Urothelium cell line (cell line): Measurements from ENCODE around the gene ATP2B2.
A peak's percentile ranks its signal among the peaks of the same experiment; 100 is the strongest.

Experiments
- DNase-seq: peaks from one replicate; pipeline ENCODE4 v3.0.0; 2011; ENCODE audit warnings: low spot score, mixed read lengths
- FAIRE-seq: peaks from 2 replicates; lab custom pipeline; 2011; peaks lifted over from hg19 to GRCh38; lab: Jason Lieb, UNC

Gene ATP2B2

DNA sequence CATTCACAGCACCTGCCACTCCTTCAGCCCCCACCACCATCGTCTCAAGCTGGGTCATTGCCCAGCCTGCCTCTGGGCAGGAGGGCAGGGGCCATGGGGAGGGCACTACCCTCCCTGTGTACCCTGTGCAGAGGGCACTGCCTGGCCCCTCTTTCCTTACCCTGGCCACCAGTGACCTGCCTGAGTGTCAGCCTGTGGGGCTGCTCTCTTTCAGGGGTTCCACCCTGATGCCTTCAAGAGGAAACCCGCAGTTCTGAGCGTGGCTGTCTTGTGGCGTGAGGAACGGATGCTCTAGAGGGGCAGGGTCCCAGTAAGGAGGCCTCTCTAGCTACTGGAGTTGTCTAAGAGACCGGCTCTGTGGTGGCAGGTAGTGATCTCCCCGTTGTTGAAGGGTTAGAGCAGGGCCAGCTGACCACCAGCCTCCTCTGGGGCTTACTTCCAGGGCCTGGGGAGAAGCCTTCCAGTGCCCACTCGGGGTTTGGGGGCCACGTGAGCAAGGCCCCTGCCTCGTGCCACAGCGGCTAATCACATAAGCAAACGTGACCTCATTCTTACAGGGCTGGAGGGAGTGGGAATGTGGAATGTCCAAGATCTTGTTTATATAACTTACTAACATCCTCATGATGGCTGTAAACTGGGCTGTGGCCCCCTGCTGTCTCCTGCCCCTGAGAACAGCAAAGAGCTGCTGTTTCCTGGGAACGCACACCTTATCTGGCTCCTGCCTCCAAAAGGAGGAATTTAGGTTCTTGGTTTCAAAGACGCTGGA, 153.1 kb downstream of the ATP2B2 start:
- no peak for DNase-seq
- no peak for FAIRE-seq

GRCh38 chr3:10351013-10351735, 154.2 kb downstream of the ATP2B2 start:
- FAIRE-seq (no peak), DNase-seq (no peak)

DNA sequence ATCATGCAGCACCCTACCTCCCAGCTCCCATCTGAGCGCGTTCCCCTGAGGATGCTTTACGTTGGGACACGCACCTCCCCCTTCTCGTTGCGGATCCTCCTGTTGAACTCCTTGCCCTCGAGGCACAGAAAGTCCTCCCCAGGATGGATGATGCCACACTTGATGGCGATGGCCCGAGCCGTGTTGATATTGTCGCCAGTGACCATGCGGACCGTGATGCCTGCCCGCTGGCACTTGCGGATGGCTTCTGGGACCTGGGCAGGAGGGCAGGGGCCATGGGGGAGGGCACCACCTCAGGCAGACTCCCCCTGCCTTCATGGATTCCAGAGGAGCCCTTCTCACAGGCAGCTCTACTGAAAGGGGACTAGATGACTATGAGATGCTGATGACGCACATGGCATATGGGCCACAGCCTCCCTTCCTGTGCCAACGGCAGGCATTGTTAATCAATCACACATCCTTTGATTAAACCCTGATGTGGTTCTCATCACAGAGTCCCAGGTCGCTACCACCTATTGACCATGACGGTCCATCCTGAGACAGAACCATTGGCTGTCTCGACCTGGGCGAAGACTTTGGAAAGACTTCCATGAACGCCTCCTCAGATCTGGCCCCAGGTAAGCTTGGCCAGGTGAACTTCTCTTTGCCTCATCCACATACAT, 154.9 kb downstream of the ATP2B2 start:
- no peak for FAIRE-seq
- DNase-seq = no peak

DNA sequence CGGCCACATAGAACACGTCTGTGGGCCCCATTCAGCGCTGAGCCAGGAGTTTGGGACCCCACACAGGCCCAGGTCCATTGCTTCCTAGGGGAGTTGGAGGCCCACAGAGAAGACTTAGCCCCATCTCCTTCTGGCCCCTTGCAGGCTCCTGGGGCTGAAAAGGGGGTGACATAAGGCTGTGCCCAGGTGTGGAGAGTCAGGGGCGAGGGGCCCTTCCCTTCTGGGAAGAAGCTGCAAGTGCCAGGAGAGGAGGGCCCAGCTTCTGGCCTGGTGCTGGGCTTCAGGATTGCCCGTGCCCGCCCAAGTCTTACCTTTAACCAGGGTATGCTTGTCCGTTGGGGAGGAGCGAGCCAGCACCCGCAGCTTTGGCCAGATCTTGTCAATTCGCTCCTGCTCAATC, 155.6 kb downstream of the ATP2B2 start:
- FAIRE-seq (no peak), DNase-seq (no peak)

DNA sequence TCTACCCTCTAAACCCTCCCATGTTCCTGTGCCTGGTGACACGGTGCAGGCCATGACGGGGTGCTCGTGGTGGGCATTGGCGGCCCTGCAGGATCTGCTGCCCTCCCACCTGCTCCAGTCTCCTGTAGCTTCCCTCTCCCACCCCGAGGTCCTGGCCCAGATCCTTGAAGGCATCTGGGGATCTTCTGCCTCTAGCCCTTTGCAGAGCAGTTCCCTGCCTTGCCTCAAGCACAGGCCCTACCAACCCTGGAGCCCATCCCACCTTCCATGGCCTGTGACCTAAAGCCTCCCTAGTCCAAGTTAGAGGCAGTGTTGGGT, 157.0 kb downstream of the ATP2B2 start:
- FAIRE-seq (no peak), DNase-seq (no peak)

DNA sequence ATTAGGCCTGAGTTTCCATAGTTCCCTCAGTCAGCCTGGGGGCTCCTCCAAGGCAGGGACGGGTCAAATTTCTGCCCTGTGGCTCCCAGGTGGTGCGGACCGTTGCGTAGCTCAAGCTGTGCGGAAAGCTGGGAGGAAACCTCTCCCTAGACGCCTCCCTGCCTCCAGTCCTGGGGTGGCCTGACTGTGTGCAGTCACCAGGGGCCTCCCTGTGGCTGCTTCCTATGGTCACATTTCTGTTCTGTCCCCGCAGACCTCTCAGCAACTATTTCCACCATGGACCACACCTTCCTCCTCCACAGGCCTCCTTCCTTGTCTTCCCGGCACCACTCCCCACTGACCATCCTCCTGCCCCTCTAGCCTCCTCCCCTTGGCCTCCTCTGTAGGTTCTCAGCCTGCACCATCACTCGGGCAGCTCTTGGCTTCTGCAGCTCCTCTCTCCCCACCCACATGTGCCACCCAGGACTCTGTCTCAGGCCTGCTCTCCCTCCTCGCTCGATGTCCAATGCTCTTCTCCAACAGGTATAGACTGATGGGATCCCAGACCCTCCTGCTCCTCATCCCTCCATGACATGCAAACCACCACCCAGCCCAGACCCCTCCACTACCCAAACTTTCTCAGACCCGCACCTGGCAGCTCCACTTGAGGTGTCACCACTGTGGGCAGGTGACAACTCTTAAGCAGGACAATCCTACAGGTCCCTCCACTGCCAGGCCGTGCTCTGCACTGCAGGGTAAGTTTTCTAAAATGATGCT, 157.6 kb downstream of the ATP2B2 start:
- peak; percentile 17 for FAIRE-seq
- DNase-seq = no peak

DNA sequence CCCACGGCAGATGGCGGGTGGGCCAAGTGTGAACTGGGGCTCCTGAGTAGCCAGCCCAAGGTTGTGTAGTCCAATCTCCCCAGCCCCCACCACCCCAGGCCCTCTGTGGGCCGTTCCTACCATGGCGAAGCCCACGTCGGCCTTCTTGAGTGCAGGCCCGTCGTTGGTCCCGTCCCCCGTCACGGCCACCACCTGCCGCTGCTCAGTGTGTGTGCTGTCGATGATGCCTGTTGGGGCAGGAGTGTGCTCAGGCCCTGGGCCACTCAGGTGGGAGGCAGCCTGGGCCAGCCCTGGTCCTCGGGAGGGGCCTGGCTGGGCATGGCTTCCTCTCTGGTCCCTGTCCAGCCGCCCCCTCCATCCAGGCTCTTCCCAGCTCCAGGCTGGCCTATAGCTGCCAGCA, 159.5 kb downstream of the ATP2B2 start:
- peak; percentile 55 for FAIRE-seq
- no peak for DNase-seq

DNA sequence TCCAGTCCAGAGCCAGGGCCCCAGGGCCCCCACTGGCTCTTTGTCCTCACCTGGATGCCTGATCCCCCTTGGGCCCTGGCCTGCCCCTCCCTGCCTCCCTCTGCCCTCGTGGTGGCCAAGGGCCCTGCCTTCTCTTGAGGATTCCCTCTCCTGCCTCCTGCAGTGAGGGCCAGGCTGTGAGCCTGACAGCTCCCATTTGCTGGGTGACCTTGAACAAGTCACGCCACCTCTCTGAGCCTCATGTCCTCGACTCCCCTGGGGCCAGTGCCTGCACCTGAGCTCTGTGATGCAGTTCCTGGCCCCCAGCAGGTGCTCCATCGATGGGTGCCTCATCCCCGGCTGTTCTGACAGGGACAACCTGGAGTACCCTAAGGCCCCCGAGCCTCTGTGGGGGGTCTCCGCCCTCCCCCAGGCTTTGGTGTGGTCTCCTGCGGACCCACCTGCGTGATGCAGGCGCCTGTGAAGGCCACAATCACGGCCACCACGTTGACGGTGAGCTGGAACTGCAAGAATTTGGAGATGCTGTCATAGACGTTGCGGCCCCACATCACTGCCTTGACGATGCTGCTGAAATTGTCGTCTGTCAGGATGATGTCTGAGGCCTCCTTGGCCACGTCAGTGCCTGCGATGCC, 160.3 kb downstream of the ATP2B2 start:
- DNase-seq = no peak
- FAIRE-seq = no peak

DNA sequence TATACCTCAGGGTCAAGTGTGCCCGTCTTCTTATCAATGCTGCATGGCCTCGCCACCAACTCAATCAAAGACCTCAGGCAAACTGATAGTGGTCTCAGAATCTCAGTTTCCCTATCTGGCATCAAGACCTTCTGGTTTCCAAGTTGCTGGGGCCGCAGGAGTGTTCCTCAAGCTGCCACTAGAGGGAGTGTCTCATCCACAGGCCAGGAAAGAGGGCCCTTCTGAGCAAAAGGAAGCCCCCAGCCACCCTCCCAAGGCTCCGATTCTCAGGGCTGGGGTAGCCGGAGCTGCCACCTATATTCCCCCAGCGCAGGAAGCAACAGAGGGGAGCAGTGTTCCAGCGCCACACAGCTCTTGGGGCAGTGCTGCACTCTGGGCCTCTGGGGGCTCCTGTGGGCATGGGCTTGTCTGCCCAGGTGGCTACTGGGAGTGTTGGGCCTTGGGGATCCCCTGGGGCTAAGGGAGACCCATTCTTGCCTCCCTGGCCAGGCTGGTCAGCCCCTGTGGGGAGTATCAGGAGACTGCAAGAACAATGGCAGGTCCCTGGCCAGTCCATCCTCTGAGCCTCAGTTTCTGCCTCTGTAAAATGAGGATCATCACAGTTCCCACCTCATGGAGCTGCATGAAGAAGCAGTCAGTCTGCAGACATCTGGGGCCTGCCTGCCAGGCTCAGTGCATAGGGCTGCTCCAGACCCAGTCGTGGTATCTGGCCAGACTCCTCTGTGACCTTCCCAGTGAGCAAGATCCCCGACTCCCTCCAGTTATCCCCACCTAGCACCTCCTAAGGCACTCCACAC, 161.0 kb downstream of the ATP2B2 start:
- DNase-seq = peak; percentile 68
- FAIRE-seq = no peak

GRCh38 chr3:10343526-10343925, 161.9 kb downstream of the ATP2B2 start:
- no peak for FAIRE-seq

DNA sequence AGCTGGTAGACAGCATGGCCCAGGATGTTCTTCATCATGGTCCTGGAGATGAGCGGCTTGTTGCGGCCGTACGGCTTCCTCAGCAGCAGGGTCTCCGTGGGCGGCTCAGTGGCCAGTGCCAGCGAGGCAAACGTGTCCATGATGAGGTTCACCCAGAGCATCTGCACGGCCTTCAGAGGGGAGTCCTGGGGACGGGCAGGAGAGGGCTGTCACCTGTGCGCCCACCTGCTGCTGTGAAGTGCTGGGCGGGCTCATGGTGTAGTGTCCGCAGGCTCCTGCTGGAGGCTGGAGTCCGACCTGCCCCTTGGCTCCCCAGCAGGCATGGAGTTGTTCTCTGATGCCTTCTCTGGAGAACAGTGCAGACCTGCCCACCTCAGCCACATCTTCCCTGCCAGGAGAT, 162.6 kb downstream of the ATP2B2 start:
- FAIRE-seq (no peak), DNase-seq (no peak)

More at GRCh38 chr3:10343526-10343925, 161.9 kb downstream of the ATP2B2 start:
- DNase-seq = no peak

- no peak for DNase-seq
- FAIRE-seq = no peak
Observed at GRCh38 chr3:10341901-10342398, 163.4 kb downstream of the ATP2B2 start.

DNA sequence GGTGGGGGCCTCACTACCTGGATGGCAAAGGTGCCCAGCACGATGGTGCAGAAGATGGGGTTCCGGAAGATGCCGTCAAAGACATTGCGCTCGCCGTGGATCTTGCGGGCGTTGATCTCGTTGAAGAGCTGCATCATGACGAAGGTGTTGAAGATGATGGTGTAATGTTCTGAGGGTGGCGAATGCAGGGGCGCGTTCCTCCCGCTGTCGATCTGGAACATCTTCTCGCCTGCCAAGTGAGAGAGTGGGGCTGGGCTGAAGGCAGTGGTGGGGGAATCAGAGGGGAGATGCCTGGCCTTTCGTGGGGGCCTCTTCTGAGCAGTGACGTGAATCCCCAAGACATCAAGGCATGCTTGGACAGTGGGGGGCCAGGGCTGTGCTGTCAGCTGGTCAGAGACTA, 164.9 kb downstream of the ATP2B2 start:
- FAIRE-seq = no peak
- DNase-seq = no peak

- FAIRE-seq (no peak), DNase-seq (no peak)
Observed at GRCh38 chr3:10340046-10340445, 165.3 kb downstream of the ATP2B2 start.

DNA sequence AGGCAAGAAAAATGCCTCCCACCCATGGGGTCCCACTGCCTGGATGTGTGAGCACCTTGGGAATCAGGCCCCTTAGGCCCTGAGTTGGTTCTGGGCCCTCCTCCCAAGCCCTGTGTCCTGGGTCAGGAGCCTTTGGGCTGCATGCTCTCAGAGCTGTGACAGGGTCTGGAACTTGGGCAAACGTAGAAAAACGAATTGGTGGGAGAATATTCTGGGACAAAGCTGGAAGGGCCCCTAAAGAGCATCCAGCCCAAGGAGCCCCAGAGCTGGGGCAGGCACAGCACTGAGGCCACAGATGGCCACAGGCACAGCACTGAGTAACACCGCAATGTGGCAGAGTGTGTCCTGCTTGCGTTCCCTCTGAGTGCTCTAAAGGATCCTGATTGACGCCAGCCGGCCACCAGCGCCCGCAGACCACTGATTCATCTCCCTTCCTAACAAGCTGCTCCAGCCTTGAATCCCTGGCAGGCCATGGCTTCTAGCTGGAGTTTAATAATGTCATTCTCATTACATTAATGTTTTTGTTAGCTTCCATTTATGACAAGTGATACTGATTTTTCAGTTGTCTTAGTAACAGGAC, 165.9 kb downstream of the ATP2B2 start:
- no peak for DNase-seq
- no peak for FAIRE-seq

GRCh38 chr3:10338591-10339353, 166.6 kb downstream of the ATP2B2 start:
- DNase-seq (no peak), FAIRE-seq (no peak)

- DNase-seq = no peak
- no peak for FAIRE-seq
Observed at GRCh38 chr3:10338164-10338470, 167.3 kb downstream of the ATP2B2 start.

DNA sequence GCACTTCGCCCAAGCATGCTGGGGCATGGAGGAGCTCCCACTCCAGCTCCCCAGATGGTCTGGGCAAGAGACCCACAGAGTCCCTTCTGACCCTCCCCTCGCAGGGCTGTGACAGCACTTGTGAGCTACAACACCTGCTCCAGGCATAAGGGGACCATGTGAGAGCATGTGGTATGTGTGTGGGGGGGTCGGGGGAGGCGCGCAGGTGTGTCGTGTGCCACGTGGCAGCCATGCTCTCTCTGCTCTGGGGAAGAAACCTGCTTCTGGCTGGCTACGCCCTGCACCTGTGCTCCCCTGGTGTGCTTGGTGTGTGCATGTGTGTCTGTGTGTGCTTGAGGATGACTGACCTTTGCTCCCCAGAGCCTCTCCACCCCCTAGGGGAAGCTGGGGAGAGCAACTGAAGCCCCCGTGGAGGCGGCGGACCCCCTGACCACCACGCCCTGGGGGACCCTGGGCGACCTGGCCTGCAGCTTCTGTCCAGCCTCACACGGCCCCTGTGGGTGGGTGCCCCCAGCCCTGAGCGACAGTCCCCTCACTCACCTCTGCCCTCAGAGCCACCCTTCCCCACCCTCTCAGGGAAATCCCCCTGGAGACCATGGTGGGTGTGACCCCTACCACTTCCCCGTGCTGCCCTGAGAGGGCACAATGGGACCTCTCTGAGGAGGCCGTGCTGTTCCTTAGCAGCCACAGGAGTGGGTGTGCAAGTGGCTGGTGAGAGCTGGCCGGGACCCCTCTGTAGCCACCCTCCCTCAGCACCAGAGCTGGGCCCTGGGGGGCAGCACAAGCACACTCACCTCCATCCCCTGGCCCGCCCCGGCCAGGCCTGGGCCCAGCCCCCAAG, 167.8 kb downstream of the ATP2B2 start:
- no peak for FAIRE-seq
- DNase-seq = no peak
